Endothelial cell (in vitro differentiated cells): ENCODE measurements around the gene SFRP5. TPM values are rescaled to one million over a fixed set of nuclear protein-coding genes. Genes with fewer than 3 reads are reported as not detected.

Experiments
- DNase-seq: peaks from one replicate; pipeline ENCODE4 v3.0.0; 2021; ENCODE audit warnings: low spot score
- H3K27ac Mint-ChIP-seq: one replicate; pipeline ENCODE4 v1.8.0; 2021; ENCODE audit warnings: mixed read lengths, inconsistent platforms; ENCODE audit not compliant: unreplicated experiment
- H3K27me3 Mint-ChIP-seq: one replicate; pipeline ENCODE4 v1.8.0; 2021; ENCODE audit warnings: mild to moderate bottlenecking, moderate library complexity, mixed read lengths, inconsistent platforms; ENCODE audit not compliant: unreplicated experiment
- H3K36me3 Mint-ChIP-seq: one replicate; pipeline ENCODE4 v1.8.0; 2021; ENCODE audit warnings: mild to moderate bottlenecking, low read depth, mixed read lengths, inconsistent platforms; ENCODE audit not compliant: unreplicated experiment
- H3K4me1 Mint-ChIP-seq: one replicate; pipeline ENCODE4 v1.8.0; 2021; ENCODE audit warnings: mild to moderate bottlenecking, mixed read lengths, inconsistent platforms; ENCODE audit not compliant: unreplicated experiment
- H3K4me3 Mint-ChIP-seq: one replicate; pipeline ENCODE4 v1.8.0; 2021; ENCODE audit warnings: mild to moderate bottlenecking, mixed read lengths, inconsistent platforms; ENCODE audit not compliant: unreplicated experiment
- H3K9me3 Mint-ChIP-seq: one replicate; pipeline ENCODE4 v1.8.0; 2021; ENCODE audit warnings: mixed read lengths, inconsistent platforms; ENCODE audit not compliant: unreplicated experiment
- CTCF ChIP-seq: fragments of 200-600 bp; sonication (generic); IDR thresholded peaks from one replicate; pipeline ENCODE4 v1.5.0; 2021; ENCODE audit warnings: antibody characterized with exemption; ENCODE audit not compliant: unreplicated experiment
- total RNA-seq: library from RNA; stranded (reverse); fragmentation: NEBNext Ultra II Directional; extraction: Animal tissue kit (Norgen Biotek cat#: 25700); gene quantifications from one replicate; pipeline ENCODE4 v1.2.1, GENCODE V29; 2021; ENCODE audit not compliant: unreplicated experiment

SFRP5 gene
- total RNA-seq, 1 donor from 2014 or later, result 3.5 TPM

GRCh38 chr10:97779492-97779891, 7.7 kb upstream of the SFRP5 start:
- Mint-ChIP-seq H3K27ac (no peak overlapping the region), H3K4me1 (peaks cover 14% of the 10 kb centered on the region), H3K9me3 (no peaks in the 10 kb centered on the region), H3K4me3 (no peak overlapping the region), H3K27me3 (peaks cover 7% of the 10 kb centered on the region), H3K36me3 (no peaks in the 10 kb centered on the region)
- TF ChIP-seq CTCF, result no peak
- no peak for DNase-seq

DNA sequence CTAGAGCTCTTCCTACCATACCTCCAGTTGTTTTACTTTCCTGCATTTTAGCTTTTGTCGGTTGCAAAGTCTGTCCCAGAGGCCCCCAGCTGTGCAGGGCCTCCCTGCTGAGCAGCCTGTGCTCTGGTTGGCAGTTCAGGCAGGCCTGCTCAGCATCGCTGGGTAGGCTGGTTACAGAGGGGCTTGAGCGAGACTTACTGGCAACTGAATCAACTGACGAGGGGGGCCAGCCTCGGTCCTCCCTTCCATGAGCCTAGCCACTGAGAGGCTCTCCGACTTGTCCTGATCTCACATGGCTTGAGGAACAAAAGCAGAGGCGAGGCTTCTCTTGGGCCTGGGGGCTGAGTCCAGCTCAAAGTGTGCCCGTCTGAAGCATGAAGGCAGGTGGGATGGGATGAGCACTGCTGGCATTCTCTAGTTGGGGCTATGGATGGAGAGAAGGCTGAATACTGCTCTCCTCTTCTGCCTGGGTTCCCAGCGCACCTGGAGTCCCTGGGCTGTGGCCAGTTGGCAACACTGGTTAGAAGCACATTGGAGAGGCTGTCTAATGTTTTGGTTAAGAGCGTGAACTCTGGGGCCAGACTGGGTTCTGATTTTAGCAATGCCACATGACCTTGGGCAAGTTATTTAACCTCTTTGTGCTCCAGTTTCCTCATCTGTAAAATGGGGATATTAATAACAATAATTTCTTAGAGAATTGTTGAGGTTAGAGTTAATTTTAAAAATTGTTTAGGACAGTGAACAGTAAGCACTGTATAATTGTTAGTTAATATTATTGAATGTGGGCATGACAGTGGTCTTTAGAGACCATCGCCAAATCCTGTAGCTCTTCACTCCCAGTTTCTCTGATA, 6.9 kb upstream of the SFRP5 start:
- Mint-ChIP-seq H3K4me1 (peaks cover 14% of the 10 kb centered on the region), H3K27me3 (peaks cover 7% of the 10 kb centered on the region), H3K36me3 (no peaks in the 10 kb centered on the region), H3K27ac (no peak overlapping the region), H3K9me3 (no peaks in the 10 kb centered on the region), H3K4me3 (no peak overlapping the region)
- DNase-seq, result no peak
- no peak for TF ChIP-seq CTCF

DNA sequence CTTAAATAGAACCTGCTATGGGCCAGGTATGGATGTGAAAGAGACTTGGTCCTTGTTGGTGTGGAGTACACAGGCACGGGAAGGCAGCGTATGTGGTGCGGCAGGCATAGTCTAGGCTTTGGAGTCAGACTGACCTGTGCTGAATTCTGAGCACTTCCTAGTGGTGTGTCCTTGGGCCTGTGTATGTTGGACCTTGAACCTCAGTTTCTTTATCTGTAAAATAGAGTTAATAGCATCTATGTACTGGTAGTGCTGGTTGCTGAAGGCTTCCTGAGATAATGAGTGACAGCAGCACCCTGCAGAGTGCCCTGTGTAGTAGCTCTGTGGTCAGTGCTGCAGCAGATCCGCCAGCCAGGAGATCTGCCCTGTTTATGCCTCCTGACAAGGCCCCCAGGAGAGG, 5.3 kb upstream of the SFRP5 start:
- no peak overlapping the region for H3K27ac Mint-ChIP-seq
- H3K4me3 Mint-ChIP-seq, result no peak overlapping the region
- H3K9me3 Mint-ChIP-seq, result no peaks in the 10 kb centered on the region
- peaks cover 20% of the 10 kb centered on the region for H3K4me1 Mint-ChIP-seq
- no peak for TF ChIP-seq CTCF
- peaks cover 5% of the 10 kb centered on the region for H3K36me3 Mint-ChIP-seq
- peaks cover 14% of the 10 kb centered on the region for H3K27me3 Mint-ChIP-seq
- no peak for DNase-seq

DNA sequence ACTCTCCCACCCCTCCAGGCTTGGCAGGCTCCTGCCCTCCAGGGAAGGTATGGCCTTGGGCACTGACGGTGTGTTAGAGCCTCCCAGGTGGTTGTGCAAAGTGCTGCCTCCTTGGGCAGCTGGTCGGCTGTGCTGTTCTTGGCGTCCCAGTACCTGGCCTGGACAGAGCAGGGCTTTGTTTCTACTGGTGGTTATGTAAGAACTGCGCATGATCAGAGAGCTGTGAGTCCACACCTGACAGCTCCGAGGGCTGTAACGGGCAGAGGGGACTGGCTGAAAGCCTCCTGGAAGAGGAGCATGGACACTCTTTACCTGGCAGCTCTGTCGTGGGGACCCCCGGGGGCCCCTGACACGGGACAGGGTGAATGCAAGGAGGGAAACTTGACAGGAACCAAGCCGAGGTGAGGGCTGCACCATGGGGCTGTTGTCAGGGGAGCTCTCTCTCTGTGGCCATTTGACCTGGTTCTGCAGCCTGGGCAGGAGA, 3.1 kb upstream of the SFRP5 start:
- Mint-ChIP-seq H3K4me1 (peaks cover 7% of the 10 kb centered on the region), H3K27ac (no peak overlapping the region), H3K4me3 (no peak overlapping the region), H3K9me3 (no peaks in the 10 kb centered on the region), H3K27me3 (peaks cover 24% of the 10 kb centered on the region), H3K36me3 (peaks cover 6% of the 10 kb centered on the region)
- DNase-seq, result no peak
- no peak for TF ChIP-seq CTCF

- H3K27me3 Mint-ChIP-seq, result peaks cover 22% of the 10 kb centered on the region
Observed at GRCh38 chr10:97773096-97773495, 1.3 kb upstream of the SFRP5 start.

More at GRCh38 chr10:97773096-97773495, 1.3 kb upstream of the SFRP5 start:
- no peak overlapping the region for H3K4me3 Mint-ChIP-seq
- DNase-seq, result no peak
- H3K36me3 Mint-ChIP-seq, result peaks cover 6% of the 10 kb centered on the region
- peaks cover 7% of the 10 kb centered on the region for H3K4me1 Mint-ChIP-seq
- no peak overlapping the region for H3K27ac Mint-ChIP-seq
- H3K9me3 Mint-ChIP-seq, result no peaks in the 10 kb centered on the region
- no peak for TF ChIP-seq CTCF
